Putamen (tissue), 1 donor: ENCODE measurements around the gene CAPN5.
"Not testable (repeated sequence)": the region's sequence is repeated elsewhere in the genome, so short reads cannot be mapped to it uniquely, and the experiment has no call there.

ENCODE experiments used
- DNase-seq: peaks from one replicate; pipeline ENCODE4 v3.0.0-alpha.2; 2016; ENCODE audit warnings: low spot score

Gene CAPN5

GRCh38 chr11:77044356-77044755 lies 22.4 kb upstream of the CAPN5 start:
- no peak for DNase-seq

DNA sequence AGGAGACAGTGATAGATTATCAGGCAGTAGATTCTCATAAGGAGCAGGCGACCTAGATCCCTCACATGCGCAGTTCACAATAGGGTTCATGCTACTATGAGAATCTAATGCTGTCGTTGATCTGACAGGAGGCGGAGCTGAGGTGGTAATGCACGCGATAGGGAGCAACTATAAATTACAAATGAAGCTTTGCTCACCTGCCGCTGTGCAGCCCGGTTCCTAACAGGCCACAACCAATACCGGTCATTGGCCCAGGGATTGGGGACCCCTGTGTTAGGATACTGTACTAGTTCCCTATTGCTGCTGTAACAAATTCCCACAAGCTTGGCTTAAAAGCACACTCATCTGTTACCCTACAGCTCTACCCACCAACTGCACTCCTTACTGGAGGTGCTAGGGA lies 21.9 kb upstream of the CAPN5 start:
- DNase-seq, result no peak

GRCh38 chr11:77046060-77046501 lies 20.7 kb upstream of the CAPN5 start:
- no peak for DNase-seq

DNA sequence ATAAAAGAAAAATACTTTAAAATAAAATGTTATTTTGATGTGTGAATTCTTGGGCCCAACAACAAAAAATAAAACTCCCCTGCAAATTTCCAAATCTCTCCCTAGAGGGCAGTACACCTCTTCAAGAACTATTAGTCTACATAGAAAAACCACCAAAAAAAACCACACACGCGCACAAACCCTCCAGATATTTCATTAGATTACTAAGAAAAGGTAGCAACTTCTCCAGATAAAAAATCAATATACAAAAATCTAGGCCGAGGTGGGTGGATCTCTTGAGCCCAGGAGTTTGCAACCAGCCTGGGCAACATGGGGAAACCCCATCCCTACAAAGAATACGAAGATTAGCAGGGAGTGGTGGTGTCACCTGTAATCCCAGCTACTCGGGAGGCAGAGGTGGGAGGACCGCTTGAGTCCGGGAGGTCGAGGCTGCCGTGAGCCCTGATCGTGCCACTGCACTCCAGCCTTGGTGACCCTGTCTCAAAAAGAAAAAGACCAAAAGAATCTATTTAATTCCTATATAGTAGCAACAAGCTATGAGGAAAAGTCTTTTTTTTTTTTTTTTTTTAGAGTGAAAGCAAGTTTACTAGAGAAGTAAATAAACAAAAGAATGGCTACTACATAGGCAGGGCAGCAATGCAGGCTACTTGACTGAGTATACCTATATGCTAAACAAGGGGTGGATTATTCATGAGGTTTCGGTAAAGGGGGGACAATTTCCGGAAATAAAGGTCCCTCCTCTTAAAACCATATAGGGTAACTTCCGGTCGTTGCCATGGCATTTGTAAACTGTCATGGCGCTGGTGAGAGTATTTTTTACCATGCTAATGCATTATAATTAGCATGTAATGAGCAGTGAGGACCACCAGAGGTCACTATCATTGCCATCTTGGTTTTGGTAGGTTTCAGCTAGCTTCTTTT lies 19.5 kb upstream of the CAPN5 start:
- peak; percentile 92 for DNase-seq

DNA sequence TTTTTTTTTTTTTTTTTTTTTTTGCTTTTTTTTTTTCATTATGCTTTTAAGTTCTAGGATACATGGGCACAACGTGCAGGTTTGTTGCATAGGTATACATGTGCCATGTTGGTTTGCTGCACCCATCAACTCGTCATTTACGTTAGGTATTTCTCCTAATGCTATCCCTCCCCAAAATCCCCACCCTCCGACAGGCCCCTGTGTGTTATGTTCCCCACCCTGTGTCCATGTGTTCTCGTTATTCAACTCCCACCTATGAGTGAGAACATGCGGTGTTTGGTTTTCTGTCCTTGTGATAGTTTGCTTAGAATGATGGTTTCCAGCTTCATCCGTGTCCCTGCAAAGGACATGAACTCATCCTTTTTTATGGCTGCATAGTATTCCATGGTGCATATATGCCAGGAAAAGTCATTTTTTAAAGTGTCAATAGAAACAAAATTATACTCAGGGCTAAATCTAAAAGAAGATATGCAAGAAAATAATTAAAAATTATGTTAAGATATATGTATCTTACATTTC lies 18.8 kb upstream of the CAPN5 start:
- not testable (repeated sequence) for DNase-seq

DNA sequence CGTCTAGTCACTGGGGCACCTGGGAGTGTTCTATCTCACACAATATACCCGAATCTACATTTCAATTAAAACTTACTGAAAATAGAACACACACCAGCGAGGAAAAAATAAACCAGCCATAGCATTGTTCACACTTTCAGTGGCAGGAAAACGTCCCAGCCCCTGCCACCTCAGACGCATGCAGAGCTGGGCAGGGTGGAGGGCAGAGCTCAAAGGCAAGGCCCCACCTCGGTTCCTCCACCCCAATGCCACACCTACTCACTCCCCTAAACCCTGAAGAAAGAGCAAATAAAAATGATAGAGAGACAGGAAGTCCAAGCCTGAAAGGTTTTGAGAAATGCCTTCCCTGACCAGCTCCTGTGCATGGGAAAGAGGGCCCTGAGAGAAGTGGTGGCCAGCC lies 17.7 kb upstream of the CAPN5 start:
- no peak for DNase-seq

DNA sequence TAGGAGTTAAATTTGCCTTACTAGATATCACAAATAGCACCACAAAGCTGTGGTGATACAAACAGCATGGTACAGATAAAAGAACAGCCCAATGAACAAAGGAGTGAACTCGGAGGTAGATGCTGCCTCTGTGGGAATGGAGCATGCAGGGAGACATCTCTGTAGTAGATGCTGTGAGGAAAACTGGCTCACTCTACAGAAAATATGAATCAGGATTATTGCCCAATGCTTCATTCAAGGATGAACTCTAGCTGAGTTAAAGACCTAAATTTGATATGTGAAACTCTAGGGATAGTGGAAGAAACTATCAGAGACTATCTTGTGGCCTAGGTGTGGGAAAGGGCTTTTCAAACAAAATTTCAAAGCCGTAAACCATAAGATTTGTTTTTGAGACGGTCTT lies 15.3 kb upstream of the CAPN5 start:
- DNase-seq, result no peak

DNA sequence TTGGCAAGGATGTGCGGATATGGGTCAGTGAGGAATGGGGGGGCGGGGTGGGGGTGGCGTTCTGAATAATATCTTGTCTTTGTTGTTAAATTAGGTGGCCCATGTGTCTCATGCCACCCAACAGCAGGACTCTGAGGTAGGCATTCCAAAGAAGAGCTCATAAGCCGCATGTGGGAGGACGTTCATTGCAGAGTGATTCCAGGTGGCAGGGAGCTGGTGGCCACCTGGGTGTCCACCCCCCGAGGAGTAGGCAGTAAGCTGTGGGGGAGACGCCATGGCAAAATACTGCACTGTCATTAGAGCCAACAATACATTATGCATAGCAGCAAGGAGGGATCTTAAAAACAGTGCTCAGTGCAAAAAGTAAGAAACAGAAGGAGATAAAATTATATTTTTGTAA lies 14.3 kb upstream of the CAPN5 start:
- DNase-seq, result no peak

DNA sequence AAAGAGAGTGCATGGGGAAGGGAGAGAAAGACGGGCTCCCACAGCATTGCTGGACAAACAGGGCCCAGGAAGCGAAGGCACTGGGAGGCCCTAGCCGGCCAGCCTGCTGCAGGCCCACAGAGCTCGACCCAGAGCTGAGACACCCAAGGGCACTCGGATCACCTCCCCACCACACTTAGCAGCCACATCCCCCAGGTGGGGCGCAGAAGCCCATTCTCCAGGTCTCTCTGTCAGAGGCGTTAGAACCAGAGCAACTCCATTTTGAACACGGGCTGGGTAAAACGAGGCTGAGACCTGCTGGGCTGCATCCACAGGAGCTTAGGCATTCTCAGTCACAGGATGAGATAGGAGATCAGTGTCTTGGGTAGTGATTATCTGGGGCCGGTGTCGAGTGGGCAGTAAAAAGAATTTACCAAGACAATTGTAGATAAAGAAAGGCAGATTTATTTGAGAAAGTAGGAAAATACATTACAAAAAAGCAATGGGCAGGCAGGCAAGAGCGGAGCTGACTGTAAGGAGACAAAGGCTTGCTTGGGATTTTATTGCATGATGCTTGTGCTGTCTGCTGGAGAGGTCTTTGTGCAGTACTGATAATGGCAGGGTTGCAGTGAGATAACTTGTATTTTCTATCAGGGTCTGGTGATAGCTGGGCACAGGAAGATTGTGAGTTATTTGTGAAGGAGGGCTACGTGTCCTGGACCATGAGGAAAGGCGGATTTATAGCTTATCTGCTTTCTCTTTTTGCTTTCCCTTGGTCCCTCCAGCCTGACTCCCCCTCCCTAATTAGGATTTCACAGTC lies 13.4 kb upstream of the CAPN5 start:
- DNase-seq, result no peak

DNA sequence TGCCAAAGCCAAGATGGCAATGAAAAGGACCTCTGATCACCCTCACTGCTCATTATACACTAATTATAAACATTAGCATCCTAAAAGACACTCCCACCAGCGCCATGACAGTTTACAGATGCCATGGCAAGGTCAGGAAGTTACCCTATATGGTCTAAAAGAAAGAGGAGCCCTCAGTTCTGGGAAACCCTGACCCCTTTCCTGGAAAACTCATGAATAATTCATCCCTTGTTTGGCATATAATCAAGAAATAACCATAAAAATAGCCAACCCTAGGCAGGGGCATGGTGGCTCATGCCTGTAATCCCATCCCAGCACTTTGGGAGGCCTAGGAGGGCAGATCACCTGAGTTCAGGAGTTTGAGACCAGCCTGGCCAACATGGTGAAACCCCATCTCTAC lies 12.7 kb upstream of the CAPN5 start:
- no peak for DNase-seq

- no peak for DNase-seq
These were observed 11.6 kb upstream of the CAPN5 start for GRCh38 chr11:77055101-77055561.

GRCh38 chr11:77055913-77056312 lies 10.9 kb upstream of the CAPN5 start:
- no peak for DNase-seq

DNA sequence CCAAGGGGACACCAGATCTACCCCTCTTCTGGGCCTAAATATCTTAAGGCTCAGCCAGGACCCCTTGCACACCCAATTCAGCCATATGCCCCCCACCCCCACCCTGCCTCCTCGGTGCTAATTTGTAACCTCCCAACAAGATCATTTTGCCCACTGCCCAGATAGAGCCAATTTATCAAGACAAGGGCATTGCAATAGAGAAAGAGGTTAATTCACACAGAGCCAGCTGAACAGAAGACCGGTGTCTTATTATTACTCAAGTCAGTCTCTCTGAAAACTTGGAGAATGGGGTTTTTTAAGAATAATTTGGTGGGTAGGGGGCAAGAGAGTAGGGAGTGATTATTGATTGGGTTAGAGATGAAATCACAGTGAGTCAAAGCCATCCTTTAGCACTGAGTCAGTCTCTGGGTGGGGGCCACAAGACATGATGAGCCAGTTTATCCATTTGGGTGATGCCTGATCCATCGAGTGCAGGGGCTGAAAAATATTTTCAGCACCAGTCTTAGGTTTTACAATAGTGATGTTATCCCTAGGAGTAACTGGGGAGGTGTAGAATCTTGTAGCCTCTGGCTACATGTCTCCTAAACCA lies 9.9 kb upstream of the CAPN5 start:
- no peak for DNase-seq

GRCh38 chr11:77057938-77058474 lies 8.8 kb upstream of the CAPN5 start:
- DNase-seq, result no peak

DNA sequence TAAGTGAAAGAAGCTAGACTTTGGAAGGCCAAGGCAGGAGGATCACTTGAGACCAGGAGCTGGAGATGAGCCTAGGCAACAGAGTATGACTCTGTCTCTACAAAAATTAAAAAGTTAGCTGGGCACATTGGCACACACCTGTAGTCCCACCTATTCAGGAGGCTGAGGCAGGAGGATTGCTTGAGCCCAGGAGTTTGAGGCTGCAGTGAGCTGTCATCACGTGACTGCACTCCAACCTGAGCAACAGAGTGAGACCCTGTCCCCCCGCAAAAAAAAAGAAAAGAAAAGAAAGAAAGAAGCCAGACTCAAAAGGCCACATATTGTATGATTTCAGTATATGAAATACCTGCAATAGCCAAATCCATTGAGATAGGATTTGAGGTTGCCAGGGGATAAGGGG lies 7.9 kb upstream of the CAPN5 start:
- no peak for DNase-seq

GRCh38 chr11:77059806-77060205 lies 7.0 kb upstream of the CAPN5 start:
- no peak for DNase-seq

DNA sequence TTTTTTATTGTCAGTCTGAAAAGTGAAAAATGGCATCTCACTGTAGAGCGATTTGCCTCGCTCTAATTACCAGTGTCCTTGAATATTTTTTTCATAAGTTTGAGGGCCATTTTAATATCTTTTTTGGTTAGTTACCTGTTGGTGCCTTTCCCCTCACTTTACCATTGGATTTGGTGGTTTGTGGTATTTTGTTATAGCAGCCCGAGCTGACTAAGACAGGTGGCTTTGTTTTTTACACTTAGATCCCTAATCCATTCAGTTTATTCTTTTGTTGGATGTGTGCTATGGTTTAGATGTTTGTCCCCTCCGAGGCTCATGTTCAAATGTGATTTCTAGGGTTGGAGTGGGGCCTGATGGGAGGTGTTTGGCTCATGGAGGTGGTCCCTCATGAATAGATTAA lies 6.5 kb upstream of the CAPN5 start:
- no peak for DNase-seq

DNA sequence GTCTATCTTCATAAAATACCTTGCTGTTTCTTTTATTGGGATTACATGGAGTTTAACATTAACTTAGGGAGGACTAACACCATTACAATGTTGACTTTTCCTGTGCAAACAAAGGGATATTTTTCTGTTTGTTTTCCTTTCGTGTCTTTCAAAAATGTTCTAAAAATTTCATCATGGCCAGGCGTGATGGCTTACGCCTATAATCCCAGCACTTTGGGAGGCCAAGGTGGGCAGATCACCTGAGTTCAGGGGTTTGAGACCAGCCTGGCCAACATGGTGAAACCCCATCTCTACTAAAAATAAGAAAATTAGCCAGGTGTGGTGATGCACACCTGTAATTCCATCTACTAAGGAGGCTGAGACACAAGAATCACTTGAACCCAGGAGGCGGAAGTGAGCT lies 5.5 kb upstream of the CAPN5 start:
- not testable (repeated sequence) for DNase-seq

DNA sequence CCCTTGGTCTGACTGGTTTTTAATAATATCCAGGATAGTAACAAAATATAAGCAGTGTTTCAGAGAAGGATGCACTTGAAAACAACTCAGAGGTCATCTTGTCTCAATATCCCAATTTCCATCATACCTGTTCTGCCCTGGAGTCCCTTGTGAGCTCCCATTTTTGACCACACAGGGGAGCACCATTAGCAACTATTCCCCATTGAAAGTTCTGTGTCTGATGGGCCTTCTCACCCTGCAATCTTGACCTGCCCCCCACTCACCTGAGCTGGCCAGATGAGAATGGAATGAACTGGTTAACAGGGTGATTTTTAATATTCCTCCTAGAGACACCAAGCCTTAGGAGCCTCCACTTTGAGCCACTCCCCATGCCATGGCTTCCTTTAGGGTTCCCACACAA lies 3.8 kb upstream of the CAPN5 start:
- DNase-seq, result no peak

- DNase-seq, result no peak
These were observed 3.4 kb upstream of the CAPN5 start for GRCh38 chr11:77063407-77063806.

DNA sequence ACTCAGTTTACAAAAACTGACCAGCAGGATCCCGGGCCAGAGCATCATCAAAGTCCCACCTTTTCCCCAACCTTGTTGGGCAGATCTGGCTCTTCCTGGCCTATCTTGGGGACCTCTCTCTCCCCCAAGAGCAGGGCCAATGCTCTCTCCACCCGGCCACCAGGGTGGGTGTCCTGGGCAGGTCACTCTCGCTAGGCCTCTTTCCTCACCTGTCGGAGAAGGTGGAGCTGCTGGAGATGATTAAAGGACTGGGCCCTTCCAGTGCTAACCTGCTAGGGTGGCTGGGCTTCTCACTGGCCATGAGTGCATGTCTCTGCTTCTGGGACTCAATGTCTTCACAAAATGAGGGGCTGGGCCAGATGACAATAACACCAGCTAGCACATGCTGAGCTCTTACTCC lies 2.9 kb upstream of the CAPN5 start:
- DNase-seq, result no peak

GRCh38 chr11:77064648-77065217 lies 2.0 kb upstream of the CAPN5 start:
- no peak for DNase-seq
